ACC112 (cell line): Measurements from ENCODE around the gene CASZ1.

Experiments used
- H2AFZ ChIP-seq: fragments of 200-600 bp; sonication (generic); one replicate; pipeline ENCODE4 v1.6.0; 2017; ENCODE audit warnings: antibody characterized with exemption, low read length; ENCODE audit not compliant: unreplicated experiment
- H3K27ac ChIP-seq: fragments of 200-600 bp; sonication (generic); 2 replicates; pipeline ENCODE4 v1.5.1; 2014; ENCODE audit warnings: low read depth, mild to moderate bottlenecking, antibody characterized with exemption, low read length, moderate library complexity
- H3K27me3 ChIP-seq: fragments of 200-600 bp; sonication (generic); 2 replicates; pipeline ENCODE4 v1.6.1; 2014; ENCODE audit warnings: mild to moderate bottlenecking, antibody characterized with exemption, low read length, moderate library complexity, mixed read lengths; ENCODE audit not compliant: insufficient read depth
- H3K36me3 ChIP-seq: fragments of 200-600 bp; sonication (generic); 2 replicates; pipeline ENCODE4 v1.6.1; 2016; ENCODE audit warnings: mild to moderate bottlenecking, antibody characterized with exemption, low read length, moderate library complexity, mixed read lengths; ENCODE audit not compliant: insufficient read depth
- H3K4me1 ChIP-seq: fragments of 200-600 bp; sonication (generic); one replicate; pipeline ENCODE4 v1.6.1; 2016; ENCODE audit warnings: low read length, mixed read lengths; ENCODE audit not compliant: insufficient read depth, unreplicated experiment, control insufficient read depth
- H3K4me3 ChIP-seq: fragments of 200-600 bp; sonication (generic); 2 replicates; pipeline ENCODE4 v1.5.1; 2014; ENCODE audit warnings: mild to moderate bottlenecking, low read depth, low read length
- H3K79me2 ChIP-seq: fragments of 200-600 bp; sonication (generic); one replicate; pipeline ENCODE4 v1.6.0; 2016; ENCODE audit warnings: low read length; ENCODE audit not compliant: control insufficient read depth, unreplicated experiment, insufficient read depth

CASZ1 gene

GRCh38 chr1:10733474-10734366 is 62.7 kb downstream of the CASZ1 start:
- no peak overlapping the region for H3K27ac ChIP-seq
- H3K79me2 ChIP-seq: no peaks in the 10 kb centered on the region
- H3K27me3 ChIP-seq: peaks cover 34% of the 10 kb centered on the region
- H3K4me1 ChIP-seq: peaks cover 4% of the 10 kb centered on the region
- no peak overlapping the region for H3K4me3 ChIP-seq
- no peak overlapping the region for H2AFZ ChIP-seq
- H3K36me3 ChIP-seq: no peaks in the 10 kb centered on the region

GRCh38 chr1:10730985-10731384 is 65.5 kb downstream of the CASZ1 start:
- Histone ChIP-seq H3K4me3 (no peak overlapping the region), H3K36me3 (no peaks in the 10 kb centered on the region), H3K4me1 (peaks cover 4% of the 10 kb centered on the region), H3K79me2 (no peaks in the 10 kb centered on the region), H3K27ac (no peak overlapping the region), H2AFZ (no peak overlapping the region), H3K27me3 (peaks cover 28% of the 10 kb centered on the region)

DNA sequence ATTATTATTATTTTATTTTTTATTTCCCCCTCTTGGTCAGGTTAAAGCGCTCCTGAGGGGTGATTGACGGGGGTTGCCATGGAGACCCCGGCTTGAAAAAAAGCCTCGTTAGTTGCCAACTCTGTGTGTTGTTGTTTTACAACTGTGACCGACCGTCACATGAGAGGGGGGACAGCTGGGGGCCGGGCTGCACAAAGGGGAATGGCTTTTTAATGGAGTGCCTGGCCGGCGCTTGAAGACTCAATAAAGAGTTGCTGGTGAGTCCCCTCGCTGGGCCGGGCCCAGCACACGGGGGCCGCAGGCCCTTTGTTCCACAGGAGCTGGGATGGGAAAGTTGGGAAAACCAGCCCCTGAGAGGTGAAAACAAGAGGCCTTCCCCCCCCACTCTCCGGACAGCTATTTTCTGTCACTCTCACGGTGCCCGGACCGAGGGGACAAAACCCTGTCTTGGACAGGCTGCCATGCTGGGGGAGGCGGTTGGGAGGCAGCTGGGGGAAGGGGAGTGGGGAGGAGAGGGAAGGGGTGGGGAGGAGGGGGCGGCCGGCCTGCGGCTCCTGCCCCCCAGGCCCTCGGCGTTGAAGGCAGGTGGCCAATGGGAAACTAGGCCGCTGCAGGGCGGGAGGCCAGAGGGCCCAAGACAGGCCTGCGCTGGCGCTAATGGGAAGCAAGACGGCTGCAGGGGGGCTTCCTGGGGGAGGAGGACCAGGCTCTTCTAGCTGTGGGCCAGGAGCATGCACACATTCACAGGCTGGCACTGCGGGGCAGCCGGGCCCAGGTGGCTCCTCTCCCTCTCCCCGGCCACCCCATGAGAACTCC is 67.6 kb downstream of the CASZ1 start:
- Histone ChIP-seq H3K79me2 (no peaks in the 10 kb centered on the region), H3K27me3 (peaks cover 21% of the 10 kb centered on the region), H3K4me1 (peaks cover 10% of the 10 kb centered on the region), H2AFZ (no peak overlapping the region), H3K27ac (no peak overlapping the region), H3K4me3 (no peak overlapping the region), H3K36me3 (no peaks in the 10 kb centered on the region)

- H3K4me1 ChIP-seq: peaks cover 10% of the 10 kb centered on the region
- no peak overlapping the region for H3K27ac ChIP-seq
- no peaks in the 10 kb centered on the region for H3K36me3 ChIP-seq
- peaks cover 15% of the 10 kb centered on the region for H3K27me3 ChIP-seq
- no peak overlapping the region for H2AFZ ChIP-seq
- H3K79me2 ChIP-seq: no peaks in the 10 kb centered on the region
- H3K4me3 ChIP-seq: no peak overlapping the region
These were observed 68.7 kb downstream of the CASZ1 start for GRCh38 chr1:10727751-10728232.

GRCh38 chr1:10726355-10726754 is 70.1 kb downstream of the CASZ1 start:
- Histone ChIP-seq H3K27ac (no peak overlapping the region), H2AFZ (no peak overlapping the region), H3K27me3 (peaks cover 15% of the 10 kb centered on the region), H3K4me3 (no peak overlapping the region), H3K4me1 (peaks cover 10% of the 10 kb centered on the region), H3K79me2 (no peaks in the 10 kb centered on the region), H3K36me3 (no peaks in the 10 kb centered on the region)

DNA sequence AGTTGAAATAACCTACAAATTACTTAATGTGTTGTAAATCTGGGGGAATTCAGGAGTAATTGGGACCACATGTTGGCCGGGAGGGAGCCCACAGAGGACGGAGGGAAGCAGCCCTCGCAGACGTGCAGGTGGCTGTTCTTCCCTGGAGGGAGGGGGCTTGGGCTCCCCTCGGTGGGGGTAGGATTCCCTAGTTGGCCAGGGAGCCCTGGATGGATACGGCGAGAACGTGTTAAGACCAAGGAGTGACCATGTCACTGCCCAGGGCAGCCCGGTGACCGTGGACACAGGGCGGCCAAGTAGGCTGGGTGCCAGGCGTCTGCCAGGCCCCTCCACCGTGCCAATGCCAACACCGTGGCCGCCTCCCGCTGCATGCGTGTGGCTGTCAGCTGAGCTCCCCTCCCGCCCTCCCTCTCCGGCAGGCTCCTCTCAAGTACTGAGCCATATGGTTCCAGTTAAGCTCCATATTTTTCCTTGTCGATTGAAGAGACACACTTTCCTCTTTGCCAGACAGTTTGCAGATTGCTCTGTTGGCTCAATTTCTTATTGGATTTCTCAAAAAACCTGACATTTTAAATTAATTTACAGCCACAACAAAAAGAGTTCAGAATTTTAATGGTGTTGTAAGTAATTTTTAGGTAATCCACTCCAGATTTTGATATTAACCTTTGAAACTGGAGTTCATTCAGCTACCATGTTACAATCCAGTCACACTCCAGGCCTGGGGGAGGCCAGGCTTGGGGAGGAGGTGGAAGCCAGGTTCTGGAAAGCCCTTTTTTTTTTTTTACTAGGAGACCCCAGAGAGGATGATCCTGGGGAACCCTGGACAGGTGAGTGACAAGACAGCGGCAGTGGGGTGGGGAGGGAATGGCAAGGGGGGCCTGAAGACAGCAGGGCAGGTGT is 71.2 kb downstream of the CASZ1 start:
- Histone ChIP-seq H3K79me2 (no peaks in the 10 kb centered on the region), H3K27me3 (peaks cover 15% of the 10 kb centered on the region), H3K4me3 (no peak overlapping the region), H2AFZ (no peak overlapping the region), H3K27ac (no peak overlapping the region), H3K36me3 (no peaks in the 10 kb centered on the region), H3K4me1 (peaks cover 6% of the 10 kb centered on the region)

DNA sequence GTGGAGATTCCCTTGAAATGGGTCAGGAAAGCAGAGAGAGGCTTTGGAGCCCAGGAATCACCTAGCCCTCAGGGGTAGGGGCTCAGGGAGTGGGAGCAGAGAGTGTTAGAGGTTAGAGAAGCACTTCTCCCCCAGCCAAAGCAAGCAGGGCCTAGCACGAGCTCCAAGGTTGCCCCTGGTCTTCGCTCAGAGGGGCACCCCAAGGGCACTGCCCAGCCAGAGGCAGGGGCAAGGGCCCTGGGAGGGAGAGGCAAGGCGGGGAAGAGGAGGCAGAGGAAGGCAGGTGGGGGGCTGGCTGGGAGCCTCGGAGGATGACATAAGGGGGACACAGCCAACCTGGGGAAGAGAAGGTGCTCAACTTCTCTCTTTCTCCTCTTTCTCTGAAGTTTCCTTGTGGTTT is 71.9 kb downstream of the CASZ1 start:
- H3K36me3 ChIP-seq: no peaks in the 10 kb centered on the region
- no peak overlapping the region for H3K27ac ChIP-seq
- peaks cover 6% of the 10 kb centered on the region for H3K4me1 ChIP-seq
- H3K79me2 ChIP-seq: no peaks in the 10 kb centered on the region
- peaks cover 21% of the 10 kb centered on the region for H3K27me3 ChIP-seq
- no peak overlapping the region for H3K4me3 ChIP-seq
- H2AFZ ChIP-seq: no peak overlapping the region

DNA sequence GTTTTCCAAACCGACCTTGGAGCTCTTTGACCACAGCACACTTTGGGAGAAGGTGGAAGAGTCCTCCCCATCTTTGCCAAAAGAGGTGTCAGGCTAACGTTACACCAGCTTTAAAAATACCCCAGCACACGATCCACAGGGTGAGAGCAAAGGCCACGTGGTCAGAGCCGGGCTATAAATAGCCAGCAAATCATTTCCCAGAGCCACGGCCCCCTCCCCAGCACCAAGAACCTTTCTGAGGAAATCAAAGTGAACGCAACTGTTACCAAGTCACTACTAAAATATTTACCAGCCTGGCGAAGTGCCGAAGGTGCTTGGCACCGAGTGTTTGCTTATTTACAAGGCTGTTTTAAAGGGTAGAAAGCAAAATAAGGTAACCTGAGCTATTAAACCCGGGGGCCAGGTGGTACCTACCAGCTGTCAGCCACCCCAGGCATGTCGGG is 72.4 kb downstream of the CASZ1 start:
- no peaks in the 10 kb centered on the region for H3K36me3 ChIP-seq
- H3K27me3 ChIP-seq: peaks cover 25% of the 10 kb centered on the region
- no peak overlapping the region for H3K27ac ChIP-seq
- H2AFZ ChIP-seq: no peak overlapping the region
- H3K4me3 ChIP-seq: no peak overlapping the region
- H3K4me1 ChIP-seq: peaks cover 6% of the 10 kb centered on the region
- H3K79me2 ChIP-seq: no peaks in the 10 kb centered on the region

- Histone ChIP-seq H3K27me3 (peaks cover 31% of the 10 kb centered on the region), H3K36me3 (no peaks in the 10 kb centered on the region), H3K4me1 (peaks cover 6% of the 10 kb centered on the region), H2AFZ (no peak overlapping the region), H3K4me3 (no peak overlapping the region), H3K27ac (no peak overlapping the region), H3K79me2 (no peaks in the 10 kb centered on the region)
These were observed 73.1 kb downstream of the CASZ1 start for GRCh38 chr1:10723317-10723716.

- Histone ChIP-seq H3K4me3 (no peak overlapping the region), H3K27ac (no peak overlapping the region), H3K4me1 (peaks cover 6% of the 10 kb centered on the region), H3K36me3 (no peaks in the 10 kb centered on the region), H3K27me3 (peaks cover 35% of the 10 kb centered on the region), H2AFZ (no peak overlapping the region), H3K79me2 (no peaks in the 10 kb centered on the region)
These were observed 73.6 kb downstream of the CASZ1 start for GRCh38 chr1:10722803-10723202.
